Measurements from ENCODE around the gene COL27A1.

COL27A1 gene

GRCh38 chr9:114252394-114252793 is 97.1 kb downstream of the COL27A1 start:
- no peak for TF ChIP-seq ZNF565 (CRISPR knock-in tag; conservative IDR thresholded peaks at IDR 0.05; ENCODE audit: low read depth)
- no peak for TF ChIP-seq CSRNP3 (CRISPR knock-in tag; IDR thresholded peaks at IDR 0.05)
- no peak for TF ChIP-seq BACH2 (CRISPR knock-in tag; IDR thresholded peaks at IDR 0.05; ENCODE audit: borderline replicate concordance)
- no peak for TF ChIP-seq OSR1 (CRISPR knock-in tag; IDR thresholded peaks at IDR 0.05)
- no peak for TF ChIP-seq ISL1 (CRISPR knock-in tag; IDR thresholded peaks at IDR 0.05)
- TF ChIP-seq ZNF8 (CRISPR knock-in tag; IDR thresholded peaks at IDR 0.05) = no peak
- no peak for TF ChIP-seq TCF4 (CRISPR knock-in tag; IDR thresholded peaks at IDR 0.05; ENCODE audit: borderline replicate concordance)
- no peak for ATAC-seq

DNA sequence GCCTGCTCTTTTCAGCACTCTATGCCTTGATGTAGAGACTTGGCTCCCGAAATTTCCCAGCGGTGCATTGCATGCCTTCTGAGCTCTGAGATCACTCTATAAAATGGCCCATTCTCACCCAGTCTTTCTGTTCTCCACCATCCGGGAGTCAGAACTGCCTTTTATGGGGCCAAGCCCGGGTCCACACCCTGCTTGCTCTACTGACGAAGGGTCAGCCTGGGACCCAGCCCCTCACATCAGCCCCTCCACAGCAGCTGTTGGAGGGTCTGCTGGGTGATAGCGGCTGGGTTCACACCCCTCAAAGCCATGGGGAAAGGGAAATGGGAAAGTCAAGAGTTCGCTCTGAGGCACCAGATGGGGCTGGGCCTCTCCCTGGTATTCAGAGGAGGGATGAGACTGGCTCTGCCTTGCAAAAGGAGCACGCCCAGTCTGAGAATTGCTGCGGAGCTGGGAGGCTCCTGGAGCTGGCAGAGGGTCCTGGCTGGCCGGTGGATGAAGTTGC is 101.5 kb downstream of the COL27A1 start:
- ATAC-seq = no peak

More for the DNA sequence above, 101.5 kb downstream of the COL27A1 start:
- no peak for TF ChIP-seq ZFP30 (CRISPR knock-in tag; IDR thresholded peaks at IDR 0.05)
- no peak for TF ChIP-seq OSR1 (CRISPR knock-in tag; IDR thresholded peaks at IDR 0.05)
- no peak for TF ChIP-seq ARNTL (CRISPR knock-in tag; IDR thresholded peaks at IDR 0.05; ENCODE audit: borderline replicate concordance, low read depth)
- TF ChIP-seq ZNF8 (CRISPR knock-in tag; IDR thresholded peaks at IDR 0.05) = no peak
- no peak for TF ChIP-seq ZC3H10 (CRISPR knock-in tag; IDR thresholded peaks at IDR 0.05)
- no peak for TF ChIP-seq ZFP3 (CRISPR knock-in tag; IDR thresholded peaks at IDR 0.05)
- TF ChIP-seq ZNF565 (CRISPR knock-in tag; conservative IDR thresholded peaks at IDR 0.05; ENCODE audit: low read depth) = no peak
- TF ChIP-seq, protein P1, sequence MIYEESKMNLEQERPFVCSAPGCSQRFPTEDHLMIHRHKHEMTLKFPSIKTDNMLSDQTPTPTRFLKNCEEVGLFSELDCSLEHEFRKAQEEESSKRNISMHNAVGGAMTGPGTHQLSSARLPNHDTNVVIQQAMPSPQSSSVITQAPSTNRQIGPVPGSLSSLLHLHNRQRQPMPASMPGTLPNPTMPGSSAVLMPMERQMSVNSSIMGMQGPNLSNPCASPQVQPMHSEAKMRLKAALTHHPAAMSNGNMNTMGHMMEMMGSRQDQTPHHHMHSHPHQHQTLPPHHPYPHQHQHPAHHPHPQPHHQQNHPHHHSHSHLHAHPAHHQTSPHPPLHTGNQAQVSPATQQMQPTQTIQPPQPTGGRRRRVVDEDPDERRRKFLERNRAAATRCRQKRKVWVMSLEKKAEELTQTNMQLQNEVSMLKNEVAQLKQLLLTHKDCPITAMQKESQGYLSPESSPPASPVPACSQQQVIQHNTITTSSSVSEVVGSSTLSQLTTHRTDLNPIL (CRISPR knock-in tag; IDR thresholded peaks at IDR 0.05; ENCODE audit: low read depth) = no peak
- no peak for TF ChIP-seq TCF4 (CRISPR knock-in tag; IDR thresholded peaks at IDR 0.05; ENCODE audit: borderline replicate concordance)
- TF ChIP-seq PATZ1 (CRISPR knock-in tag; IDR thresholded peaks at IDR 0.05; ENCODE audit: borderline replicate concordance) = no peak
- TF ChIP-seq CSRNP3 (CRISPR knock-in tag; IDR thresholded peaks at IDR 0.05) = no peak
- TF ChIP-seq ESRRG (CRISPR knock-in tag; IDR thresholded peaks at IDR 0.05) = no peak
- no peak for TF ChIP-seq SNAI2 (CRISPR knock-in tag; IDR thresholded peaks at IDR 0.05)
- TF ChIP-seq ZNF70 (CRISPR knock-in tag; IDR thresholded peaks at IDR 0.05) = no peak
- TF ChIP-seq BACH2 (CRISPR knock-in tag; IDR thresholded peaks at IDR 0.05; ENCODE audit: borderline replicate concordance) = no peak
- no peak for TF ChIP-seq TSHZ2 (CRISPR knock-in tag; IDR thresholded peaks at IDR 0.05)
- no peak for TF ChIP-seq ISL1 (CRISPR knock-in tag; IDR thresholded peaks at IDR 0.05)
- TF ChIP-seq PPARA (CRISPR knock-in tag; IDR thresholded peaks at IDR 0.05; ENCODE audit: borderline replicate concordance) = no peak
